GM10266 (cell line): Measurements from ENCODE around the gene ACSM3.
"Not testable (repeated sequence)": the region's sequence is repeated elsewhere in the genome, so short reads cannot be mapped to it uniquely, and the experiment has no call there.

Experiments
- DNase-seq: peaks from one replicate; pipeline ENCODE4 v3.0.0; 2012; ENCODE audit errors: extremely low spot score
- TF ChIP-seq, protein P1 (sequence below): IDR thresholded peaks from 2 replicates; pipeline ENCODE4 v1.5.1; 2012; ENCODE audit warnings: mild to moderate bottlenecking, low read depth; ENCODE audit not compliant: control insufficient read depth, insufficient read depth; ENCODE audit errors: missing control alignments

ACSM3 gene

GRCh38 chr16:20791923-20792612 lies 28.3 kb downstream of the ACSM3 start:
- TF ChIP-seq, protein P1, sequence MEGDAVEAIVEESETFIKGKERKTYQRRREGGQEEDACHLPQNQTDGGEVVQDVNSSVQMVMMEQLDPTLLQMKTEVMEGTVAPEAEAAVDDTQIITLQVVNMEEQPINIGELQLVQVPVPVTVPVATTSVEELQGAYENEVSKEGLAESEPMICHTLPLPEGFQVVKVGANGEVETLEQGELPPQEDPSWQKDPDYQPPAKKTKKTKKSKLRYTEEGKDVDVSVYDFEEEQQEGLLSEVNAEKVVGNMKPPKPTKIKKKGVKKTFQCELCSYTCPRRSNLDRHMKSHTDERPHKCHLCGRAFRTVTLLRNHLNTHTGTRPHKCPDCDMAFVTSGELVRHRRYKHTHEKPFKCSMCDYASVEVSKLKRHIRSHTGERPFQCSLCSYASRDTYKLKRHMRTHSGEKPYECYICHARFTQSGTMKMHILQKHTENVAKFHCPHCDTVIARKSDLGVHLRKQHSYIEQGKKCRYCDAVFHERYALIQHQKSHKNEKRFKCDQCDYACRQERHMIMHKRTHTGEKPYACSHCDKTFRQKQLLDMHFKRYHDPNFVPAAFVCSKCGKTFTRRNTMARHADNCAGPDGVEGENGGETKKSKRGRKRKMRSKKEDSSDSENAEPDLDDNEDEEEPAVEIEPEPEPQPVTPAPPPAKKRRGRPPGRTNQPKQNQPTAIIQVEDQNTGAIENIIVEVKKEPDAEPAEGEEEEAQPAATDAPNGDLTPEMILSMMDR: no peak
- no peak for DNase-seq

GRCh38 chr16:20798364-20798763 lies 34.5 kb downstream of the ACSM3 start:
- TF ChIP-seq, protein P1: no peak
- DNase-seq: no peak

- DNase-seq: no peak
- TF ChIP-seq, protein P1: peak; percentile 26
These were observed 35.8 kb downstream of the ACSM3 start for GRCh38 chr16:20799599-20799998.

- TF ChIP-seq, protein P1: no peak
These were observed 37.5 kb downstream of the ACSM3 start for GRCh38 chr16:20801278-20801677.

GRCh38 chr16:20803192-20803560 lies 39.4 kb downstream of the ACSM3 start:
- no peak for DNase-seq
- TF ChIP-seq, protein P1: no peak

More at GRCh38 chr16:20801278-20801677, 37.5 kb downstream of the ACSM3 start:
- no peak for DNase-seq

GRCh38 chr16:20803561-20804214 lies 39.9 kb downstream of the ACSM3 start:
- TF ChIP-seq, protein P1: no peak
- DNase-seq: no peak

DNA sequence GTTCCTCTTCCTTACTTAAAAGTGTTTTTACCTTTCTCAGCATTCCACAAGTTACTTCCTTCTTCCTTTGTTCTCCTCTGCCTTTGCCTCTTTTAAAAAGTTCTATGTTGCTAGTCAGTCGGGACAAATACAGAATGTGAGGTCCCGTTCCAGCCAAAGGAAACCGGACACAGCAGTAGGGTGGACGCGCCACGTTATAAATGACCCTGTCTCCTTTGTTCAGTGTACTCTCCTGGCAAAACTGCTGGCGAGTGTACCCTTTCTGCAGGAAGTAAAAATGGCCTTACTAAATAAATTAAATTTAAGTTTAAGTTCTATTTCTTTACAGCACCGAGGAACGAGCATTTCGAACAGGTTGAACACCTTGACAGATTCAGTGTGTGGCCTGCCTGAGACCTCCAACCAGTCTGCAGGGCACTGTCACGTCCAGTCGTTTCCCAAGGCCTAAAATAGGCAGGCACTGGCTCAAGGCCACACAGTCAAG lies 41.9 kb downstream of the ACSM3 start:
- DNase-seq: not testable (repeated sequence)
